Tibial nerve (tissue), 4 donors: ENCODE data around the gene ILKAP. TPM values are rescaled to one million over a fixed set of nuclear protein-coding genes. Genes with fewer than 3 reads are reported as not detected.

Experiments used
- DNase-seq, 2 donors: peaks; one replicate each; pipeline ENCODE4 v3.0.0-alpha.2; 2019; ENCODE audit warnings: low spot score in 2 of 2
- H3K27ac ChIP-seq, 4 donors: fragments of 200-600 bp; sonication (generic) in 3 of 4; one replicate each; pipeline ENCODE4 v1.5.1; 2017 to 2019; ENCODE audit warnings: mild to moderate bottlenecking in 1 of 4
- H3K27me3 ChIP-seq, 2 donors: fragments of 200-600 bp; sonication (generic) in 1 of 2; one replicate each; pipeline versions ENCODE4 v1.5.1 to v1.6.0; 2017 to 2019
- H3K36me3 ChIP-seq, 3 donors: fragments of 200-600 bp; sonication (generic); one replicate each; pipeline ENCODE4 v1.5.1; 2018 to 2019
- H3K4me1 ChIP-seq, 4 donors: fragments of 200-600 bp; sonication (generic) in 3 of 4; one replicate each; pipeline ENCODE4 v1.5.1; 2017 to 2019
- H3K4me3 ChIP-seq, 4 donors: fragments of 200-600 bp; sonication (generic) in 3 of 4; one replicate each; pipeline ENCODE4 v1.5.1; 2017 to 2019; ENCODE audit warnings: mild to moderate bottlenecking in 1 of 4, moderate library complexity in 1 of 4
- H3K9me3 ChIP-seq, 4 donors: fragments of 200-600 bp; sonication (generic) in 3 of 4; one replicate each; pipeline ENCODE4 v1.5.1; 2017 to 2019
- EP300 ChIP-seq, 2 donors: sonication (generic); formaldehyde crosslinking; IDR thresholded peaks; one replicate each; pipeline ENCODE4 v1.6.1; 2017; ENCODE audit warnings: antibody characterized with exemption in 2 of 2, mild to moderate bottlenecking in 1 of 2
- POLR2A ChIP-seq, 2 donors: fragments of 450-650 bp; IDR thresholded peaks; one replicate each; pipeline ENCODE4 v1.6.1; 2017; ENCODE audit warnings: antibody characterized with exemption in 2 of 2, mild to moderate bottlenecking in 2 of 2, moderate library complexity in 2 of 2
- WGBS, 2 donors: methylation state at CpG; one replicate each; pipeline ENCODE4 v1.1.5; 2018; 5-methylcytosine and 5-hydroxymethylcytosine counted together
- total RNA-seq, 4 donors: library from RNA; depleted of rRNA; stranded (reverse); fragments of >200 nt; gene quantifications; one replicate each; pipeline ENCODE4 v1.1.0, GENCODE V29; 2016
- TF ChIP-seq, protein P1 (sequence below), 5 experiments: fragments of 200-600 bp in 3 of 5; fragments of 450-650 bp in 2 of 5; sonication (generic) in 3 of 5; IDR thresholded peaks; one replicate each; pipeline ENCODE4 v1.5.1; 2016 to 2019; ENCODE audit warnings: antibody characterized with exemption in 5 of 5, mild to moderate bottlenecking in 3 of 5, moderate library complexity in 2 of 5

ILKAP gene
- total RNA-seq, 4 donors from 2014 or later: 40.8 to 53.1 (median 47.9) TPM

DNA sequence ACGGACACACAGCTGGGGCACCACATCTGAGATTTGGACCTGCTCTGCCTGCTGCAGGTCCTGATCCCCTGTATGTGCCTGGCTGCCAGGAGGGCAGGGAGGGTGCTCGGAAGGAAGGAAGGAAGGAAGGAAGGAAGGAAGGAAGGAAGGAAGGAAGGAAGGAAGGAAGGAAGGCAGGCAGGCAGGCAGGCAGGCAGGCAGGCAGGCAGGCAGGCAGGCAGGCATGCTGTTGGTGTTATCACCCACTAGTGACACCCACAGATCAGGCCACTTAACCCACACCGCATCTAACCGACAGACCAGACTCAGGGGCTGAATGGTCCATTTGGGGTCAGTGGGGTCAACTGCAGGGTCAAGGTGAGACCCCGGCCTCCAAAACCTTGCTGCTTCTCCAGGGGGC is 59.2 kb downstream of the ILKAP start:
- Histone ChIP-seq H3K36me3 (no peaks in the 10 kb centered on the region), H3K27me3 (peaks cover 0 to 2% of the 10 kb centered on the region in 2 donors), H3K4me1 (peaks cover 0 to 6% (median 1%) of the 10 kb centered on the region in 4 donors), H3K4me3 (no peak overlapping the region), H3K27ac (no peak overlapping the region), H3K9me3 (no peaks in the 10 kb centered on the region)
- no peak for DNase-seq
- 77 to 85% methylated on average over 4 to 5 of the region's 5 CpGs for WGBS, 2 donors
- TF ChIP-seq EP300 (IDR thresholded peaks at IDR 0.05) (no peak), POLR2A (IDR thresholded peaks at IDR 0.05) (no peak)
- TF ChIP-seq, protein P1, sequence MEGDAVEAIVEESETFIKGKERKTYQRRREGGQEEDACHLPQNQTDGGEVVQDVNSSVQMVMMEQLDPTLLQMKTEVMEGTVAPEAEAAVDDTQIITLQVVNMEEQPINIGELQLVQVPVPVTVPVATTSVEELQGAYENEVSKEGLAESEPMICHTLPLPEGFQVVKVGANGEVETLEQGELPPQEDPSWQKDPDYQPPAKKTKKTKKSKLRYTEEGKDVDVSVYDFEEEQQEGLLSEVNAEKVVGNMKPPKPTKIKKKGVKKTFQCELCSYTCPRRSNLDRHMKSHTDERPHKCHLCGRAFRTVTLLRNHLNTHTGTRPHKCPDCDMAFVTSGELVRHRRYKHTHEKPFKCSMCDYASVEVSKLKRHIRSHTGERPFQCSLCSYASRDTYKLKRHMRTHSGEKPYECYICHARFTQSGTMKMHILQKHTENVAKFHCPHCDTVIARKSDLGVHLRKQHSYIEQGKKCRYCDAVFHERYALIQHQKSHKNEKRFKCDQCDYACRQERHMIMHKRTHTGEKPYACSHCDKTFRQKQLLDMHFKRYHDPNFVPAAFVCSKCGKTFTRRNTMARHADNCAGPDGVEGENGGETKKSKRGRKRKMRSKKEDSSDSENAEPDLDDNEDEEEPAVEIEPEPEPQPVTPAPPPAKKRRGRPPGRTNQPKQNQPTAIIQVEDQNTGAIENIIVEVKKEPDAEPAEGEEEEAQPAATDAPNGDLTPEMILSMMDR (IDR thresholded peaks at IDR 0.05): no peak

DNA sequence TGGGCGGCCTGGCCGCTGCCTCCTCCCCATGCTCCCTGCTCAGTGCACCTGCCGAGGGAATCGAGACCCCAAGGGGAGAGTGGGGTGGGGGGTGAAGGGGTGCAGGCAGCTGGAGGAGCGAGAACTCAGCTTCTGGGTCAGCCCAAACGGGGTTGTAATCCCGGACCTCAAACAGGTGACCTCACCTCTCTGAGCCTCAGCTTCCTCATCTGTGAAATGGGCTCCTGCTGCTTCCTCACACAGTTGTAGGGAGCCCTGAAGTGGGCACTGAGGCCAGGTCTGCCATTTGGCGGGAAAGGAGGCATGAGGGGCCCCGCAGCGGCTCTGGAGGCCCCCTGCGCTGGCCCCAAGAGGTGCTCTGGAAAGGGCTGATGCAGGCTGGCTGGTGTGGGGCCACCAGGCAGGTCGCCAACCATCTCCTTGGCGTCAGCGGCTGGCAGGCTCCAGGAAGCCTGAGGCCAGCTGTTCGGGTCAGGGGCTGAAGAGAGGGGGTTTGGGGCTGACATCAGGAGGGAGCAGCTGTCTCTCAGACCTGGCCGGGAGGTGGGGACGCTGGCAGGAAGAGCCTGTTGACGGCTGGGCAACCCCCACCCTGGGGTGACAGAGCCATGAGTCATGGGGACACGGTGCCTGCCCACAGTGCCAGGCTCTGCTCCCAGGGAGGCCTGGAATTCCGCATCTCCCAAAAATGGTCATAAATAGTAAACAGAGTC is 60.1 kb downstream of the ILKAP start:
- no peak overlapping the region for H3K4me3 ChIP-seq
- peaks cover 0 to 9% of the 10 kb centered on the region in 2 donors for H3K27me3 ChIP-seq
- TF ChIP-seq, protein P1 (IDR thresholded peaks at IDR 0.05): no peak
- TF ChIP-seq EP300 (IDR thresholded peaks at IDR 0.05) (no peak), POLR2A (IDR thresholded peaks at IDR 0.05) (no peak)
- H3K9me3 ChIP-seq: no peaks in the 10 kb centered on the region
- whole genome bisulfite sequencing, 2 donors: 81 to 86% methylated on average over 15 to 18 of the region's 20 CpGs
- H3K4me1 ChIP-seq: peaks cover 0 to 14% (median 5%) of the 10 kb centered on the region in 4 donors
- no peaks in the 10 kb centered on the region for H3K36me3 ChIP-seq
- H3K27ac ChIP-seq: no peak overlapping the region
- no peak for DNase-seq

DNA sequence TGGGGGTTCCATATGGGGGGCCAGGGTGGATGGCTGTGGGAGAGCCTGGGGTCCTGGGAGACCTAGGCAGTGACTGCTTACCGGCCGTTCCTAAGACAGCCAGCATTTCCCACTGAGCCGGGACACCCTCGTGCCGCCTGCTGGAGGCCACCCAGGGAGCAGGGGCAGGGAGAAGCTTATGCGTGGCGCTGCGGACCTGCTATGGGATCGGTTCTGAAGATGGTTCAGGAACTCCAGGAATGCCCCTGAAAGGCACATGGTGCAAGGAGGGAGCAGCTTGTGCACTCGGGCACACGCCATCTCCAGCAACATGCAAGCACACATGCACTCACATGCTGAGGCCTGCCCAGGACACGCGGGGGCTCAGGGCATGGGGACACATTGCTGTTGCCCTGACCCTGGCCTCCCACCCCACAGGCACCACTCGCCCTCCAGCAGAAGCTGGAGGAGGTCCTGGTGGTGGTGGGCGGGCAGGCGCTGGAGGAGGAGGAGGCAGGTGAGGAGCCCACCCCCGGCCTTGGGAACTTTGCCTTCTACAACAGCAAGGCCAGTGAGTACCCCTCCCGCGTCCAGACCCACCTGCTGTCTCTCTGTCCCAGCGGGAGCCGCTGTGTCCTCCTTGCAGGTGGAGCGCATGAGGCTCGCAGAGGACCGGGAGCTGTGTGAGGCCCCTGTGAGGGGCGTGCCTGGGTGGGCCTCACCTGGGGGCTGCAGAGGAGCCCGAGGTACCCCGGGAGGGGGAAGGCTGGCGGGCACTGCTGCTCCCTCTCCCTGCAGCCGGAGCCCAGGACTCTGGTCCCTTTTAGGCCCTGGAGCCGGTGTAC is 60.9 kb downstream of the ILKAP start:
- 69 to 82% methylated on average over 19 to 23 of the region's 30 CpGs for WGBS, 2 donors
- H3K27ac ChIP-seq: no peak overlapping the region
- H3K4me1 ChIP-seq: peaks cover 0 to 20% (median 5%) of the 10 kb centered on the region in 4 donors

DNA sequence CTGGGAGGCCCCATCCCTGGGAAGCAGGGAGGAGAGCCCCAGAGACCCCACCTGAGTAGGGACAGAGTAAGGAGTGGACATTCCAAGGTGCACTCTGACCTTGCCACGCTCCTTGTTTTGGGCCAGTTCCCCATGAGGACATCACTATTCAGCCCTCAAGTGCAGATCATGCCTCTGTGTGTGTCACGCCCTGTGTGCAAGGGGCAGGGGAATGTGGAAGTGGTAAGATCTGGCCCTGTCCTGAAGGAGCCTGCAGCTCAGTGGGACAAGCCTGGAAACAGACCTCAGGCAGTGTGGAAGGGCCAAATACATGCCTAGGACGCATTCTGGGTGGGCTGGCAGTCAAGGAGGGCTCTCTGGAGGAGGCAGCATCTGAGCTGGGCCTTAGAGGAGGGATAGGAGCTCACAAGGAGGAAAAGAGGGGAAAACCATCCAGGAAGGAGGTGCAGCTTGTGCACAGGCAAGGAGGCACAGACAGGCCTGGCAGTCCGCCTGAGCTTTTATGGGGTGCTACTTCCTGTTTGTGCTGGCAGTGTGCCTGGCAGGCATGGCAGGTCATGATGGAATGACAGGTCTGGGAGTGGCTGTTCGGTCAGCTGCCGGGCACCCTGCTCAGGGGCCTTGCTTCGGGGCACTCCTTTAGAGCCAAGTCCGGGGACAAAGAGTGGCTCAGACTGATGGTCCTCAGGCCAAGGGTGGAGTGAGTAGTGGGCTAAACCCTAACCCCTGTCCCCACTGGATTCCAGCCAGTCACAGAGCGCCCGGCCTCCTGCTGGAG is 61.8 kb downstream of the ILKAP start:
- Histone ChIP-seq H3K4me3 (no peak overlapping the region), H3K9me3 (no peaks in the 10 kb centered on the region), H3K4me1 (peaks cover 0 to 20% (median 5%) of the 10 kb centered on the region in 4 donors), H3K27me3 (peaks cover 0 to 9% of the 10 kb centered on the region in 2 donors), H3K27ac (no peak overlapping the region), H3K36me3 (no peaks in the 10 kb centered on the region)
- 55 to 69% methylated on average over 10 of the region's 10 CpGs for WGBS, 2 donors
- DNase-seq: no peak
- TF ChIP-seq POLR2A (IDR thresholded peaks at IDR 0.05) (no peak), EP300 (IDR thresholded peaks at IDR 0.05) (no peak)
- TF ChIP-seq, protein P1 (IDR thresholded peaks at IDR 0.05): no peak

More for the DNA sequence above, 60.9 kb downstream of the ILKAP start:
- Histone ChIP-seq H3K27me3 (peaks cover 0 to 9% of the 10 kb centered on the region in 2 donors), H3K9me3 (no peaks in the 10 kb centered on the region), H3K4me3 (no peak overlapping the region), H3K36me3 (no peaks in the 10 kb centered on the region)
- DNase-seq: no peak
- TF ChIP-seq, protein P1 (IDR thresholded peaks at IDR 0.05): no peak
- TF ChIP-seq POLR2A (IDR thresholded peaks at IDR 0.05): no peak
- TF ChIP-seq EP300 (IDR thresholded peaks at IDR 0.05): no peak
